GM12878 (cell line): ENCODE results near the gene PPM1E.

Experiments used
- CEBPB ChIP-seq, 2 experiments: fragments of 150-350 bp in 1 of 2; IDR thresholded peaks; 2 replicates each; pipeline ENCODE4 v1.6.1; 2012 to 2014; ENCODE audit warnings: low read depth in 2 of 2, low read length in 2 of 2, borderline replicate concordance in 1 of 2, inconsistent platforms in 1 of 2
- CHD2 ChIP-seq: IDR thresholded peaks from 2 replicates; pipeline ENCODE4 v1.6.1; 2011; ENCODE audit warnings: low read depth, low read length, improper control_type of control experiment, borderline replicate concordance
- CHD4 ChIP-seq: fragments of 200-600 bp; sonication (generic); IDR thresholded peaks from 2 replicates; pipeline ENCODE4 v1.6.1; 2016; ENCODE audit warnings: mild to moderate bottlenecking
- CTCF ChIP-seq, 3 experiments: IDR thresholded peaks in 2 of 3; conservative IDR thresholded peaks in 1 of 3; 2 replicates each; pipeline ENCODE4 v1.5.1; 2011; ENCODE audit warnings: low read depth in 3 of 3, low read length in 3 of 3, mild to moderate bottlenecking in 3 of 3, control low read depth in 2 of 3, moderate library complexity in 2 of 3, inconsistent platforms in 1 of 3, mixed read lengths in 1 of 3; ENCODE audit not compliant: control insufficient read depth in 2 of 3, insufficient read depth in 1 of 3; ENCODE audit errors: extremely low read depth in 1 of 3
- ELK1 ChIP-seq: IDR thresholded peaks from 2 replicates; pipeline ENCODE4 v1.6.1; 2012; ENCODE audit warnings: low read depth, low read length, improper control_type of control experiment
- EP300 ChIP-seq, 2 experiments: fragments of 150-350 bp in 1 of 2; IDR thresholded peaks; 2 replicates each; pipeline ENCODE4 v1.6.1; 2011 to 2012; ENCODE audit warnings: low read depth in 2 of 2, low read length in 2 of 2, borderline replicate concordance in 1 of 2, improper control_type of control experiment in 1 of 2, inconsistent platforms in 1 of 2; ENCODE audit not compliant: control insufficient read depth in 1 of 2
- HDAC2 ChIP-seq: fragments of 200-600 bp; sonication (generic); IDR thresholded peaks from 2 replicates; pipeline ENCODE4 v1.6.1; 2017
- PKNOX1 ChIP-seq: fragments of 450-650 bp; IDR thresholded peaks from 2 replicates; pipeline ENCODE4 v1.6.1; 2016; ENCODE audit warnings: mild to moderate bottlenecking
- POLR2A ChIP-seq: IDR thresholded peaks from 2 replicates; pipeline ENCODE4 v1.6.1; 2011; ENCODE audit warnings: low read depth, mild to moderate bottlenecking, low read length
- REST ChIP-seq: IDR thresholded peaks from 2 replicates; pipeline ENCODE4 v1.6.1; 2012; ENCODE audit warnings: mild to moderate bottlenecking, low read depth, low read length
- TAF1 ChIP-seq: IDR thresholded peaks from 2 replicates; pipeline ENCODE4 v1.6.1; 2011; ENCODE audit warnings: mild to moderate bottlenecking, low read depth, low read length, borderline replicate concordance

GRCh38 chr17:58965221-58965620, 209.6 kb downstream of the PPM1E start:
- no peak for TF ChIP-seq TAF1
- no peak for TF ChIP-seq CHD4
- TF ChIP-seq REST: no peak
- no peak for TF ChIP-seq ELK1
- TF ChIP-seq CEBPB (IDR thresholded peaks at IDR 0.05; ENCODE audit: borderline replicate concordance in 1 of 2, low read depth in 2 of 2, low read length in 2 of 2): no peak
- TF ChIP-seq POLR2A: no peak
- no peak for TF ChIP-seq EP300 (IDR thresholded peaks at IDR 0.05; ENCODE audit: borderline replicate concordance in 1 of 2, control insufficient read depth in 1 of 2, low read depth in 2 of 2, low read length in 2 of 2)
- TF ChIP-seq CTCF (IDR thresholded peaks at IDR 0.05 in 2 of 3, conservative IDR thresholded peaks at IDR 0.05 in 1 of 3; ENCODE audit: control insufficient read depth in 2 of 3, extremely low read depth in 1 of 3, insufficient read depth in 1 of 3, low read depth in 3 of 3, low read length in 3 of 3): no peak
- TF ChIP-seq PKNOX1: no peak
- no peak for TF ChIP-seq HDAC2
- TF ChIP-seq CHD2: no peak
